T-helper 1 cell treated with Interleukin-12 subunit alpha and Interleukin-12 subunit beta and Interleukin-4 antibody, amounts not matched to agents 30 μg/mL and 1 μg/mL, for 36 hours (primary cell): ENCODE data around the gene ADCY5.

Experiments used
- H3K27ac Mint-ChIP-seq: one replicate; pipeline ENCODE4 v1.8.0; 2021; ENCODE audit warnings: mild to moderate bottlenecking, mixed read lengths
- H3K27me3 Mint-ChIP-seq: one replicate; pipeline ENCODE4 v1.8.0; 2021; ENCODE audit warnings: low read depth, mixed read lengths
- H3K36me3 Mint-ChIP-seq: one replicate; pipeline ENCODE4 v1.8.0; 2021; ENCODE audit warnings: low read depth, mixed read lengths
- H3K4me1 Mint-ChIP-seq: one replicate; pipeline ENCODE4 v1.8.0; 2021; ENCODE audit warnings: low read depth, mixed read lengths
- H3K4me3 Mint-ChIP-seq: one replicate; pipeline ENCODE4 v1.8.0; 2021; ENCODE audit warnings: mild to moderate bottlenecking, moderate library complexity, mixed read lengths
- H3K9me3 Mint-ChIP-seq: one replicate; pipeline ENCODE4 v1.8.0; 2021; ENCODE audit warnings: mixed read lengths

The ADCY5 gene

GRCh38 chr3:123285479-123285878 lies 163.4 kb downstream of the ADCY5 start:
- Mint-ChIP-seq H3K9me3 (no peaks in the 10 kb centered on the region), H3K36me3 (no peaks in the 10 kb centered on the region), H3K27ac (no peak overlapping the region), H3K27me3 (no peaks in the 10 kb centered on the region), H3K4me3 (no peak overlapping the region), H3K4me1 (no peaks in the 10 kb centered on the region)

- H3K27ac Mint-ChIP-seq: no peak overlapping the region
- H3K27me3 Mint-ChIP-seq: no peaks in the 10 kb centered on the region
- no peaks in the 10 kb centered on the region for H3K9me3 Mint-ChIP-seq
- H3K4me1 Mint-ChIP-seq: no peaks in the 10 kb centered on the region
- H3K4me3 Mint-ChIP-seq: no peak overlapping the region
- H3K36me3 Mint-ChIP-seq: no peaks in the 10 kb centered on the region
These were observed 163.8 kb downstream of the ADCY5 start for GRCh38 chr3:123285066-123285465.

DNA sequence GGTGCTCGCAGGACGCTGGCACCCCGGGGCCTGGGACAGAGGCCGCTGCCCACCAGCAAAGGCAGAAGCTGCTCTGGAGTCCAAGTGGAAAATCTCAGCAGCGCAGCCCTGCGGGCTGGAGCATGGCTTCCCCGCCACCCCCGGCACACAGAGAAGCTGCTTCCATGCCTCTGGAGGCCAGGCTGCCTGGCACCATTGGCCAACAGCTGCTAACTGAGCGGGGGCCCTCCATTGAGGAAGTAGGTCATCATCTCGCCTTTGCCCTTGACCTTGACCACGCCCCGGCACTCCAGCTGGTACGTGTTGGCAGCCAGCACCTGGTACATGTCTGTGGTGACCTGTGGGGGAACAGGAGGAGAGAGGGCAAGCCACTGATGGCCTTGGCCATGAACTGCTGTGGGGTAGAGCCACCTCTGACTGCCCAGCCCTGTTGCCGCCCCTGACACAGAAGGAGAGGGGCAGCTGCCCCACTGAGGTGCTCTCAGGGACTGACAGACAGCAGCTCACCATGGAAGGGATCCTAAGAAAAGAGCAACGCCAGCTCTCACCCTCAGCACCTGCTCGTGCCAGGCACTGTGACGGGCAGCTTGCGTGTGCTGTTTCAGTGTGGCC lies 164.4 kb downstream of the ADCY5 start:
- Mint-ChIP-seq H3K4me3 (no peak overlapping the region), H3K4me1 (no peaks in the 10 kb centered on the region), H3K27me3 (no peaks in the 10 kb centered on the region), H3K36me3 (no peaks in the 10 kb centered on the region), H3K27ac (no peak overlapping the region), H3K9me3 (no peaks in the 10 kb centered on the region)

DNA sequence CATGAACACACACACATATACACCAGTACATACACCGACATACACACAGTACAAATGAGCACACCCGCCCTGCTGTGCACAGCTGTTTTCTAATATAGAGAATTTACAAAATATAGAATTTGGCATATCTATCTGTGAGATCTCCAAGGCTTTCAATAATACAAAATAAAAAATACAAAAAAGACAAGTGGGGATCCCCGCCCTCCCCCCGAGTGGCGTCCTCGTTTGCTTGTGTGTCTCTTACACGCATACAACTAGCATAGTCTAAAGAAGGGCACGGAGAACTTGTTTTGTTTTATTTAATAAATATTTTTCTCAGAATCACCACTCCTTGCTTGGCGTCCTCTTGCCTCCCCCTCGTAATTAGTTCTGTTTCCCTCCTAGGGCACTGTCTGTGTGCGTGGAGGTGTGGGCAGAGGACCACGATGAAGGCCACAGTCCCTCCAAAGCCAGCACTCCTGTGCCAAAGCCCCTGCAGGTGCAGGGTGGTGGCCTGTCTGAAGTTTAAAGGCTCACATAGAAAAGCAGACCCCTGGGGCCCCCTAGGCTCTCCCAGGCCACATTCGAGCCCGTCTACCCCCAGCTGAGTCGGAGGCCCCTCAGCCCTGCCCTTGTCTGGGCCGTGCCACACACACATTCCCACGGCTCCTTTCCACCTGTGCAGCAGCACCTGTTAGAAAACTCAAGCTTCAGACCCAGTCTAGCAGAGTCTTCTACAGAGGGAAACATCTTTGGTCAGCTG lies 165.1 kb downstream of the ADCY5 start:
- Mint-ChIP-seq H3K27me3 (no peaks in the 10 kb centered on the region), H3K27ac (no peak overlapping the region), H3K36me3 (no peaks in the 10 kb centered on the region), H3K9me3 (no peaks in the 10 kb centered on the region), H3K4me1 (no peaks in the 10 kb centered on the region), H3K4me3 (no peak overlapping the region)

GRCh38 chr3:123283074-123283473 lies 165.8 kb downstream of the ADCY5 start:
- no peaks in the 10 kb centered on the region for H3K4me1 Mint-ChIP-seq
- no peaks in the 10 kb centered on the region for H3K36me3 Mint-ChIP-seq
- H3K9me3 Mint-ChIP-seq: no peaks in the 10 kb centered on the region
- H3K27ac Mint-ChIP-seq: no peak overlapping the region
- H3K27me3 Mint-ChIP-seq: no peaks in the 10 kb centered on the region
- no peak overlapping the region for H3K4me3 Mint-ChIP-seq

- Mint-ChIP-seq H3K27me3 (no peaks in the 10 kb centered on the region), H3K4me1 (no peaks in the 10 kb centered on the region), H3K4me3 (no peak overlapping the region), H3K9me3 (no peaks in the 10 kb centered on the region), H3K36me3 (no peaks in the 10 kb centered on the region), H3K27ac (no peak overlapping the region)
These were observed 166.4 kb downstream of the ADCY5 start for GRCh38 chr3:123282461-123282860.

DNA sequence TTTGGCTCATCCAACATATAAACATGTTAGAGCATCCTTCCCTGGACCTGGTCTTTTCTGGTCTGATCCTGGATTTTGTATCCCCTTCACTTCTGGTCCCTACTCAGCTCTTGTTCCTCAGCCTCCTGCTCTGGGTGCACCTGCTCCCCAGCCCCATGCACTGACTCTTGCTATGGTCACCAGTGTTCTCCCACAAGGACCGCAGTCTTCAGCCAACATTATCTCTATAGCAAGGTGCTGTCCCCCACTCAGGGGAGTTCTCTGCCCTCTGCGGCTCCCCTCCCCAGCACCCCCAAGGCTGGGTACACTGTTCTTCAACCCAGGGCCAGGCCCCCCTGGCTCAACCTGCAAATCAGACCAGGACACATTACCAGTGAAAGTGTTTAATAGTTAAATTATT lies 167.0 kb downstream of the ADCY5 start:
- Mint-ChIP-seq H3K36me3 (no peaks in the 10 kb centered on the region), H3K9me3 (no peaks in the 10 kb centered on the region), H3K27me3 (no peaks in the 10 kb centered on the region), H3K4me3 (no peak overlapping the region), H3K4me1 (no peaks in the 10 kb centered on the region), H3K27ac (no peak overlapping the region)

GRCh38 chr3:123281406-123281805 lies 167.5 kb downstream of the ADCY5 start:
- Mint-ChIP-seq H3K4me3 (no peak overlapping the region), H3K36me3 (no peaks in the 10 kb centered on the region), H3K9me3 (no peaks in the 10 kb centered on the region), H3K27ac (no peak overlapping the region), H3K4me1 (no peaks in the 10 kb centered on the region), H3K27me3 (no peaks in the 10 kb centered on the region)

DNA sequence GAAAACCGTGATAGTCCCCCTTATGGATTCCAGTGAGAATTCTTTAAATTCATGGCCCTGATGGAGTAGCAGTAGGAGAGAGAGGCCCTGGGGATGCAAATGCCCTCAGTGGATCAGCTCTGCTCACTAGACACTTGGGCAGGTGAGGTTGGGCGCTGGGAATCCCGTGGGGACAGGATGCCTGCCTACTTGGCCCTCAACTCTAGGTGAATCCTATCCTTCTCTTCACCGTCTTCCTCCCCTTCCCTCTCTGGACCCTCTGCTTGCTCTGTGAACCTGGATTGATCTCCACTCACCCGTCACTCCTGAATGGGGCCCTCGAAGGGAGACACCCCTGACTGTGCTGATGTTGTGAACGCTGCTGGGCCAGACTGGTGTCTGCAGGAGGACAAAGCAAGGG lies 169.8 kb downstream of the ADCY5 start:
- Mint-ChIP-seq H3K4me1 (no peaks in the 10 kb centered on the region), H3K36me3 (no peaks in the 10 kb centered on the region), H3K27me3 (no peaks in the 10 kb centered on the region), H3K4me3 (no peak overlapping the region), H3K27ac (no peak overlapping the region), H3K9me3 (no peaks in the 10 kb centered on the region)

DNA sequence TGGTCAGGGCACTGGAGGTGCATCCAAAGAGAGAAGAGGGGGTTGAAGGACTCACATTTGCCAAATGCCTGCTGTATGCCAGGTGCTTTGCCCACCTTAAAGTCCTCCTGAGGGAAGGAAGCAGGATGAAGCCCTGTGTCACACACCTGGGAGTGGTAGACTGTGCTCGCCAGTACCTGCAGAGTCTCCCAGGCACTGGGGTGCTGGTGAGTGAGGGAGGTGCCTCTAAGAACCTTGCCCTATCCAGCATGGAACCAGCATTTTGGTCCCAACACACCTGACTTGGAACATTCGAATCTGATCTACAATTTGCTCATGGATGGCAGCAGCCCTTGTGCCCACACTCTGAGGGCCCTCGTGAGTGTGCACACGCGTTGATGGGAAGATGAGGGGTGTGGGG lies 170.4 kb downstream of the ADCY5 start:
- Mint-ChIP-seq H3K36me3 (no peaks in the 10 kb centered on the region), H3K4me3 (no peak overlapping the region), H3K4me1 (no peaks in the 10 kb centered on the region), H3K27me3 (no peaks in the 10 kb centered on the region), H3K9me3 (no peaks in the 10 kb centered on the region), H3K27ac (no peak overlapping the region)

- Mint-ChIP-seq H3K27ac (no peak overlapping the region), H3K4me1 (no peaks in the 10 kb centered on the region), H3K9me3 (no peaks in the 10 kb centered on the region), H3K27me3 (no peaks in the 10 kb centered on the region), H3K36me3 (no peaks in the 10 kb centered on the region), H3K4me3 (no peak overlapping the region)
These were observed 171.8 kb downstream of the ADCY5 start for GRCh38 chr3:123277106-123277505.

DNA sequence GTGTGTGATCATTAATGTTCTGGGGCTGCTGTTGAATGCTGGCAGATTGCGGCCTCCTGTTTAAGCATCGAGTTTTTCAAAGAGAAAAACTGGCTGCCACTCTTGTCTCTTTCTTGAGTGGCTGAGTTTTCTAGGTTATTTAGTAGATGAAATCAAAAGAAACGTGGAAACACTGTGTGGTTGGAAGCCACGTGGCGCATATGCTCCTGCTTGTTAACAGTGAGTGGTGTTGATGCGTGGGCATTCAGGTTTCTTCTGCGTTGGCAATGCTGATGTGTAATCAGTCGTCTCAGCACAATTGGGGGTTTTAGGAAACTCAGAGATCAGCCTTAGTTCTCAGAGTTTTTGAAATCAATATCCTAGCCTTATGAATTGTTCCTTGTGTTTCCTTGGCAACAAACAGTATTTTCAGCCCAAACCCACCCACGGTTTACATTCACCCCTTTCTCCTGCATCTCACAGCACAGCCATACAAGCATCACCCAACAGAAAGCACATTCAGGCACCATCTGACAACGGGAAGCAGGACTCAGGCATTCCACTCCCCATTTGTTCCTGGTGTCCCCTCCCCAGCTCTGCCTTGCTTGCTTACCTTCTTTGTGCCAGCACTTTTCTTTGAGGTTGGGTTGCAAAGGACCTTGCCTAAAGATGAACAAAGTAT lies 172.4 kb downstream of the ADCY5 start:
- Mint-ChIP-seq H3K36me3 (no peaks in the 10 kb centered on the region), H3K27ac (no peak overlapping the region), H3K4me3 (no peak overlapping the region), H3K4me1 (no peaks in the 10 kb centered on the region), H3K27me3 (no peaks in the 10 kb centered on the region), H3K9me3 (no peaks in the 10 kb centered on the region)

GRCh38 chr3:123275691-123276090 lies 173.2 kb downstream of the ADCY5 start:
- H3K4me3 Mint-ChIP-seq: no peak overlapping the region
- no peaks in the 10 kb centered on the region for H3K4me1 Mint-ChIP-seq
- H3K27me3 Mint-ChIP-seq: no peaks in the 10 kb centered on the region
- H3K9me3 Mint-ChIP-seq: no peaks in the 10 kb centered on the region
- no peaks in the 10 kb centered on the region for H3K36me3 Mint-ChIP-seq
- H3K27ac Mint-ChIP-seq: no peak overlapping the region

GRCh38 chr3:123272547-123272946 lies 176.3 kb downstream of the ADCY5 start:
- H3K27ac Mint-ChIP-seq: no peak overlapping the region
- H3K36me3 Mint-ChIP-seq: peaks cover 4% of the 10 kb centered on the region
- no peaks in the 10 kb centered on the region for H3K4me1 Mint-ChIP-seq
- no peaks in the 10 kb centered on the region for H3K9me3 Mint-ChIP-seq
- H3K4me3 Mint-ChIP-seq: no peak overlapping the region
- no peaks in the 10 kb centered on the region for H3K27me3 Mint-ChIP-seq

DNA sequence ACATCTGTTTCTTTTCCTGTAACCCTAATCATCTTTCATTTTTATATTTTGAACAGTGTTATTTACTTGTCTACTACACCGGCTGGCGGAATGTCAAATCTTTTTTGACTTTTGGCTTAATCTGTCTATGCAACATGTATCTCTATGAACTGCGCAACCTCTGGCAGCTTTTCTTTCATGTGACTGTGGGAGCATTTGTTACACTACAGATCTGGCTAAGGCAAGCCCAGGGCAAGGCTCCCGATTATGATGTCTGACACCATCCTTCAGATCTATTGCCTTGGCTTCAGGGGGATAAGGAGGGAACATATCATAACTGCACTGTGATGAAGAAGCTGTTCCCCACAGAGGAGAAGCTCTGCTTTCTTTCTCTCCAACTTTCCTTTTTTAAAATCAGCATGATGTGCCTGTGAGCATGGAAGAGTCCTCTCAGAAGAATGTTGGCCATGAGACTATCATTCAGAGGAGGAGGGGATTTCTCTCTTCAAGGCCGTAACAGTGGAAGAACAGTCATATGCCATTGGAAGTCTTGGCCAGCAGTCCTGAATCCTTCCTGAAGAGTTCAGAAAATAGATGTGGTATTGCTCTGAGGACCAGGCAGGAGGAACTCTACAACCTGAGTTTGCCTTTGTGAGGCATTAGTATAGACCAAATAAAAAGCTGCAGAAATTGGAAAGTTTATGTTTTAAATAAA lies 177.3 kb downstream of the ADCY5 start:
- Mint-ChIP-seq H3K4me1 (no peaks in the 10 kb centered on the region), H3K27ac (no peak overlapping the region), H3K9me3 (no peaks in the 10 kb centered on the region), H3K27me3 (no peaks in the 10 kb centered on the region), H3K36me3 (peaks cover 8% of the 10 kb centered on the region), H3K4me3 (no peak overlapping the region)
